IMR-90 (cell line): Measurements from ENCODE around the gene NEAT1.

ENCODE experiments used
- MAFK ChIP-seq: IDR thresholded peaks from 2 replicates; pipeline ENCODE4 v1.6.1; 2012; ENCODE audit warnings: low read depth, low read length, improper control_type of control experiment
- MAZ ChIP-seq: IDR thresholded peaks from 2 replicates; pipeline ENCODE4 v1.6.1; 2012; ENCODE audit warnings: low read depth, mild to moderate bottlenecking, low read length, improper control_type of control experiment, moderate library complexity, borderline replicate concordance
- NFE2L2 ChIP-seq: fragments of 150-350 bp; IDR thresholded peaks from 2 replicates; pipeline ENCODE4 v1.6.1; 2016; ENCODE audit warnings: low read depth, mild to moderate bottlenecking, low read length
- POLR2A ChIP-seq: IDR thresholded peaks from 2 replicates; pipeline ENCODE4 v1.6.1; 2012; ENCODE audit warnings: mild to moderate bottlenecking, low read depth, low read length
- RAD21 ChIP-seq: IDR thresholded peaks from 2 replicates; pipeline ENCODE4 v1.6.1; 2012; ENCODE audit warnings: low read length, improper control_type of control experiment
- RCOR1 ChIP-seq: IDR thresholded peaks from 2 replicates; pipeline ENCODE4 v1.6.1; 2012; ENCODE audit warnings: mild to moderate bottlenecking, low read length, improper control_type of control experiment; ENCODE audit not compliant: insufficient replicate concordance
- RFX5 ChIP-seq: IDR thresholded peaks from 2 replicates; pipeline ENCODE4 v1.8.0; 2012; ENCODE audit warnings: low read depth, mild to moderate bottlenecking, low read length, moderate library complexity
- SMC3 ChIP-seq: fragments of 150-350 bp; IDR thresholded peaks from 2 replicates; pipeline ENCODE4 v1.6.1; 2016; ENCODE audit warnings: low read depth, mild to moderate bottlenecking, antibody characterized with exemption, low read length, moderate library complexity
- USF2 ChIP-seq: fragments of 150-350 bp; IDR thresholded peaks from 2 replicates; pipeline ENCODE4 v1.6.1; 2017; ENCODE audit warnings: mild to moderate bottlenecking, antibody characterized with exemption, low read length, low read depth
- TF ChIP-seq, protein P1 (sequence below): conservative IDR thresholded peaks from 2 replicates; pipeline ENCODE4 v1.5.1; 2012; ENCODE audit warnings: mild to moderate bottlenecking, low read depth, low read length, improper control_type of control experiment

DNA sequence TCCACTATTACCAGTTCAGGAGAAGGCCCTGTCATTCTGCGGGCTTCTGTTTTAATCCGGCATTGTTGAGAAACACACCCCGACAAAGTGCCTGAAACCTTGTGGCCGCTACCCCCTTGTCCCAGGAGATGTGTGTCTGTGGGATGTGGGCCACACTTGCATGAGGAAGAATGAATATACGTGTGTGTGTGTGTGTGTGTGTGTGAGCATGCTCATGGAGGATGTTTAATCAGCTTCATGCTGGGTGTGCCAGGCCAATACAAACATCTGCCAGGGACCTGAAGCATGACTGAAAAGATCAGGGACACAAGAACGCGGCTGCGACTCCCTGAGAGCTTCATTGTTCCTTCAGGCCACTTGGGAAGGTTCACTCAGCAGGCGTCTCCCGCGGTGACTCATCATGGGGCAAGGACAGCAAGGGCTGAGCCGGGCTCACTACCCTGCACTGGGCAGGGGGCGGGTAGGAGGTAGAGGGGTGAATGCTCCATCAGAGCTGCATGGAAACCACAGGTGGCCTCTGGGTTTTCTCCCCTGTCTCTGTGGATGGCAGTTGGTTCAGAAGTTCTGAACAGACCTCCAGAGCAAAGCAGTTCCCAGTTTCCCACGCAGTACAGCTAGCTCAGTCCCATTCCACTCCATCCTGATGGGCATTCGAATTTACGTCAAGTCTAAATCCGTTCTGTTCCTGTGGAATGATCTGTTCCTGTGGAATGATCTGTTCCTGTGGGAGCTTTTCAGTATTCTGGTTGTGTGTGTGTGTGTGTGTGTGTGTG lies 69.2 kb downstream of the NEAT1 start:
- TF ChIP-seq, protein P1, sequence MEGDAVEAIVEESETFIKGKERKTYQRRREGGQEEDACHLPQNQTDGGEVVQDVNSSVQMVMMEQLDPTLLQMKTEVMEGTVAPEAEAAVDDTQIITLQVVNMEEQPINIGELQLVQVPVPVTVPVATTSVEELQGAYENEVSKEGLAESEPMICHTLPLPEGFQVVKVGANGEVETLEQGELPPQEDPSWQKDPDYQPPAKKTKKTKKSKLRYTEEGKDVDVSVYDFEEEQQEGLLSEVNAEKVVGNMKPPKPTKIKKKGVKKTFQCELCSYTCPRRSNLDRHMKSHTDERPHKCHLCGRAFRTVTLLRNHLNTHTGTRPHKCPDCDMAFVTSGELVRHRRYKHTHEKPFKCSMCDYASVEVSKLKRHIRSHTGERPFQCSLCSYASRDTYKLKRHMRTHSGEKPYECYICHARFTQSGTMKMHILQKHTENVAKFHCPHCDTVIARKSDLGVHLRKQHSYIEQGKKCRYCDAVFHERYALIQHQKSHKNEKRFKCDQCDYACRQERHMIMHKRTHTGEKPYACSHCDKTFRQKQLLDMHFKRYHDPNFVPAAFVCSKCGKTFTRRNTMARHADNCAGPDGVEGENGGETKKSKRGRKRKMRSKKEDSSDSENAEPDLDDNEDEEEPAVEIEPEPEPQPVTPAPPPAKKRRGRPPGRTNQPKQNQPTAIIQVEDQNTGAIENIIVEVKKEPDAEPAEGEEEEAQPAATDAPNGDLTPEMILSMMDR: no peak
- TF ChIP-seq POLR2A (peak; percentile 61; the same call in 1 of the 2 replicates), MAZ (0 out of 2 replicates have a peak, but pooled peaks have one; percentile 7), RCOR1 (no peak), USF2 (peak; percentile 4; the same call in 1 of the 2 replicates), RFX5 (no peak), RAD21 (peak; percentile 19; the same call in 1 of the 2 replicates), MAFK (0 out of 2 replicates have a peak, but pooled peaks have one; percentile 1), NFE2L2 (no peak; the same call in 1 of the 2 replicates), SMC3 (no peak)
